Measurements from ENCODE around the gene GALK1.
A peak's percentile ranks its signal among the peaks of the same experiment; 100 is the strongest.
"Not testable (repeated sequence)": the region's sequence is repeated elsewhere in the genome, so short reads cannot be mapped to it uniquely, and the experiment has no call there.

The GALK1 gene

DNA sequence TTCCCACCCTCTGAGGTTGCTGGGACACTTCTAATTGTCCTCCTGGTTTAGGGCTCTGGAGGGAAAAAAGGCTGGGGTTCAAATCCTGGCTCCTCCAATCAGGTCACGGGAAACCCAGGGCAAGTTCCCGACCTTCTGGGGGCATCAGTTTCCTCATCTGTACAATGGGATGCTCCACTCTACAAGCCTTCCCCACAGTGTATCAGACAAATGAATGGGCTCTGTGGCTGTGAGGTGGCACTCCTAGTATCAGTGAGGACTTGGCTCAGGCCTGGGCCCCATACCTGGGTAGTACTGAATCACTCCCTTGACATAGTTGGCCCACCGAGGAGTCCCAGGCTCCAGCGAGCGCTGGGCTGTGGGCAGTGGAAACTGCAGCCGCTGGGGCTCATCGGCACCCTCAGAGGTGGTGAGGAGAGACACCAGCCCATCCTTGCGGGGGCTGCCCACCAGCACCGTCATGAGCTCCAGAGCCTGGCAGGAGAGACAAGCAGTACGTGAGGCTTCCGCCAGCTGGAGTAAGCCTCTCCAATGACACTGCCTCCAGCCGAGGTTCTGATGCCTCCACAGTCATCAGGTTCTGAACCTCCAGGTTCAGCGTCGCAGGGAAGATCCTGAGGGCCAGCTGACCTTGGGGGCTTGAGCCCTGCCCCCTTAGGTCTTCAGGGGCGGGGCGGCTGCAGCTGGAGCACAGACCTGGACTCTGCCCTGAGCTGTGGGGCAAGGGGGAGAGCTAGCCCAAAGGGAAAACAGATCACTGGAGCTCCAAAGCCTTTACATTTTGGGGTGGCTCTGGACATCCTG lies 1.2 kb downstream of the GALK1 start:
- DNase-seq (ENCODE audit: low read depth in 2 of 2): no peak

DNA sequence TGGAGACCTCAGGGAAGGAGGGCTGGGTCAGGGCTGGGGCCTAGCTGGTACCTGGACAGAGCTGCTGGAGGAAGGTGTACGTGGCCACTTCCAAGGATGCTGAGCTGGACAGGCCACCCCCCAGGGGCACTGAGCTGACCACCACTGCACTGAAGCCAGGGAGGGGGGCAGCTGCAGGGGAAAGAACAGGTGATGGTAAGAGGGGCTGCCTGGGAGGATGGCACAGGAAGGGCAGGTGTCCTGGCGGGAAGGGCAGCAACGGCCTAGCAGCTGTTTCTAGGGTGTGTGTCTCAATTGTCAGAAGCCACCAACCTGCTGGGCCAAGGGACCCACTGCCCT lies 1.8 kb downstream of the GALK1 start:
- DNase-seq (ENCODE audit: low read depth in 2 of 2): no peak

DNA sequence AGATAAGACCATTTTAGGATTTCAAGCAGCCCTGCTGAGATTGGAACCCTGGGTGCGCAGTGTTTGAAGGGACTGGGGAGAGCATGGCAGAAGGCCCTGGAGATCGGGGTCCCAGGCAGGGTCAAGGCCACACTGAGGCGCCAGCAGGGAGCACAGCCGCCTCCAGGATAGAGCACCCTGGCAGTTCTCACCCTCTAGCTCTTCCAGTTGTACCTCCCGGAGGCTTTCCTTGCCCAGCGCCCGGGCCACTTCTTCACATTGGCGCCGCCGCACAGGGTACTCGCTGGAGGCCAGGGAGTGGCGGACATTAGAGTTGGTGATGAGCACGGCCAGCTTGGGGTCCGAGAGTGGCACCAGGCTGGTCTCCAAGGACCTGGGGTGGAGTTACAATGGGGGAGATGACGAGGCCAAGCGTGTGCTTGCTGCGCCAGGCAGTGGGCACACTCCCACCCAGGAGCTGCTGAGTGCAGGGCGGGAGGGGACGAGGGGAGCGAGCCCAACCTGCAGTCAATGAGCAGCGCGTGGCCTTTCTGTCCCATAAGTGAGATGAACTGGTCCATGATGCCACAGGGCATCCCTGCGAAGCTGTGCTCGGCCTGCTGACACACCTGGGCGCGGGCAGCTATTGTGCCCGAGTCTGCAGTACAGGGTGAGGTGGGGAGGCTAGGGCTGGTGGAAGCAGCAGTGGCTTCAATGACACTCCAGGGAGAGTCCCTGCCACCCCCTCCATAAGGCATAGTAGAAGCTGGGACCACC lies 2.3 kb downstream of the GALK1 start:
- DNase-seq (ENCODE audit: low read depth in 2 of 2): no peak

DNA sequence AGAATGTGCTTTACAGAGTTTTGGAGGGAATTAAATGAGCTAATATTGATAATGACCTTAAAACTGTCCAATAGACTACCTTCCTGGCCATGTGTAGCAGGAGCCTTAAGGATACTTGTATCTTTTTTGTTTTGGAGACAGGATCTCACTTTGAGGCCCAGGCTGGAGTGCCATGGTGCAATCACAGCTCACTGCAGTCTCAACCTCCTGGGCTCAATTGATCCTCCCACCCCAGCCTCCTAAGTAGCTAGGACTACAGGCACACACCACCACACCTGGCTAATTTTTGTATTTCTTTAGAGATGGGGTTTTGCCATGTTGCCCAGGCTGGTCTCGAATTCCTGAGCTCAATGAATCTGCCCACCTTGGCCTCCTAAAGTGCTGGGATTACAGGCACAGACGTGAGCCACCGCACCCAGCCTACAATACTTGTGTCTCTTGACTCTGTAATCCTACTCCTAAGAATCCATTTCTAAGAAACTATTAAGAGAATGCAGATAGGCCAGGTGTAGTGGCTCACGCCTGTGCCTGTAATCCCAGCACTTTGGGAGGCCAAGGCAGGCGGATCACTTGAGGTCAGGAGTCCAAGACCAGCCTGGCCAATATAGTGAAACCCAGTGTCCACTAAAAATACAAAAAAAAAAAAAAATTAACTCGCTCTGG lies 4.9 kb downstream of the GALK1 start:
- not testable (repeated sequence) for DNase-seq (ENCODE audit: low read depth in 2 of 2)

DNA sequence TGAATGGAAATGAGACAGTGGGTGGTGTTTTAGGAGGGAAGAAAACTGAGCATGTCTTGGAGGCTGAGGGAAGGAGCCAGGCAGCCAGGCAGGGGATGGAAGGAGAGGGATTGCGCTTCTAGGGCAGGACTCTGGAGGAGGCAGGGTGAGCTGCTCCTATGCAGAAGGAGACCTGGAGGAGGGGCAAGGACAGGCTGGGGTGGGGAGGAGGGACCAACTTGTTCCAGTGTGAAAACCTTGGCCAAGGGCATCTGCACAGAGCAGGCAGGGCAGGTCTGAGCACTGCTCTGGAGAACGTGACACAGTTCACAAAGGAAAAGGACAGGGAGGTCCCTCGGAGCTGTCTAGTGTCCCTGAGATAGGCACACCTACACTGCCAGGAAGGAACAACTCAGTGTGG lies 5.5 kb downstream of the GALK1 start:
- no peak for DNase-seq (ENCODE audit: low read depth in 2 of 2)

DNA sequence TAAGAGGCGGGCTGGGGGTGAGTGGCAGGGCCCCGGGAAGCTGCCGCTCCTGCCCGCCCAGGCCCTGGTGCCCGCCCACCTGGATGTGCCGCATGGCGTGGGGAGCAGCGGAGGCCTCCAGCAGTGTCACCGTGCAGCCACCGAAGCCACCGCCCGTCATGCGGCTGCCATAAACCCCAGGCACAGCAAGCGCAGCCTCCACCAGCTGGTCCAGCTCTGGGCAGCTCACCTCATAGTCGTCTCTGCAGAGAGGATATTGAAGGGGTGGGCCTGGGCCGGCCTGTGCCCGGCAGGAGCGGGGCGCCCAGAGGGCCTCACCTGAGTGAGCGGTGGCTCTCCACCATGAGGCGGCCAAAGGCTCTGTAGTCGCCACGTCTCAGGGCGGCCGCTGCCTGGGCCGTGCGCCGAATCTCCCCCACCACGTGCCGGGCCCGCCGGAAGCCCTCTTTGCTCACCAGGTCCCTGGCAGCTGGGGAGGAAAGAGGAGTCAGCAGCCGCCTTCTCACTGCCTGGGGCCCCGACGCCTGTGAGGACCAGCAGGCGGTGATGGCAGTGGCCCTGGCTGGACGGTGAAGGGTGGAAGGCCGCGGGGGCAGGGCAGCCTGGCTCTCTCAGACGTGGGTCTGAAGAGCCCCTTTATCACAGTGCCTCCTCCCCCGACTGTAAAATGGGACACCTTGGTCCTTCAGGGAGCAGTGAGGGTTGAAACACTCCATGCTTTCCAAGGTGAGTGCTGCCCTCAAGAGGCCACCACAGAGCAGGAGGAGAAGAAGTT lies 6.7 kb downstream of the GALK1 start:
- DNase-seq (ENCODE audit: low read depth in 2 of 2): no peak

DNA sequence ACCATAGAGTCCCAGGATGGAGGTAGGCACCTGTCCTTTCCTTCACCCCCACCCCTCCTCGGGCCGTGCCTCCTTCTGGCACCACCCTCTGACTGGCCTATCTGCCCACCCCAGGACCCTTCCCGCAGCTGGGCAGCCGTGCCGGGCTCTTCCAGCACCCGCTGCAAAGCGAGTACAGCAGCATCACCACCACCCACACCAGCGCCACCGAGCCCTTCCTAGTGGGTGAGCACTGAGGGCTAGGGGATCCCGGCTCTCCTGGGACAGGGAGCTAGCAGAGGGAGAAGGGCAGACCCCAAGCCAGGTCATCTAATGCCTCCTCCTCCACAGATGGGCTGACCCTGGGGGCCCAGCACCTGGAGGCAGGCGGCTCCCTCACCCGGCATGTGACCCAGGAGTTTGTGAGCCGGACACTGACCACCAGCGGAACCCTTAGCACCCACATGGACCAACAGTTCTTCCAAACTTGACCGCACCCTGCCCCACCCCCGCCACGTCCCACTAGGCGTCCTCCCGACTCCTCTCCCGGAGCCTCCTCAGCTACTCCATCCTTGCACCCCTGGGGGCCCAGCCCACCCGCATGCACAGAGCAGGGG lies 7.8 kb downstream of the GALK1 start:
- no peak for DNase-seq (ENCODE audit: low read depth in 2 of 2)

DNA sequence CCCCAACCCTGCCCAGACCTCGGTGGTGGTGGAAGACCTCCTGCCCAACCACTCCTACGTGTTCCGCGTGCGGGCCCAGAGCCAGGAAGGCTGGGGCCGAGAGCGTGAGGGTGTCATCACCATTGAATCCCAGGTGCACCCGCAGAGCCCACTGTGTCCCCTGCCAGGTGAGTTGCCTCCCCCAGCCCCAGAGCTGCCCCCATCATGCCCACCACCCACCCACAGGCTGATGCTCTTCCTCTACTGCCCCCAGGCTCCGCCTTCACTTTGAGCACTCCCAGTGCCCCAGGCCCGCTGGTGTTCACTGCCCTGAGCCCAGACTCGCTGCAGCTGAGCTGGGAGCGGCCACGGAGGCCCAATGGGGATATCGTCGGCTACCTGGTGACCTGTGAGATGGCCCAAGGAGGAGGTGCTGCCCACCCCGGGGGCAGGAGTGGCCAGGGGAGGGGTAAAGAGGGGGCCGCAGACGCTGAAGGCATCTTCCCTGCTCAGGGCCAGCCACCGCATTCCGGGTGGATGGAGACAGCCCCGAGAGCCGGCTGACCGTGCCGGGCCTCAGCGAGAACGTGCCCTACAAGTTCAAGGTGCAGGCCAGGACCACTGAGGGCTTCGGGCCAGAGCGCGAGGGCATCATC lies 8.4 kb downstream of the GALK1 start:
- DNase-seq (ENCODE audit: low read depth in 2 of 2): no peak

DNA sequence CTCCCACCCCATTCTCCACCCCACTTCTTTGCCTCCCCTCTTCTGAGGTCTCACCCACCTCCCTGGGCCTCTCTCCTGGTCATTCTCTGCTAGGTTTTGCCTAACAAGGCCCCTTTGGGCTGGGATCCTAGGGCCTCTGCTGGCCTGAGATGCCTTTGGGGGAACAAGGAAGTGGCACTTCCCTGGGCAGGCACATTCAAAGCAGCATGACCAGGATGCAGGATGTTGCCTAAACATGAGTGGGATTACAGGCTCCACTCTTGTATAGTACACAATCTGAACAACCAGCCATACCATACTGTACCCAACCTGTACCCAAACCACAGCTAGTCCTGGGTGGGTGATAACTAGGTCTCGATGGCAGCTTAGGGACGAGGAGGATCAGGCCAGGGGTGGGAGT lies 9.0 kb downstream of the GALK1 start:
- DNase-seq (ENCODE audit: low read depth in 2 of 2): no peak

DNA sequence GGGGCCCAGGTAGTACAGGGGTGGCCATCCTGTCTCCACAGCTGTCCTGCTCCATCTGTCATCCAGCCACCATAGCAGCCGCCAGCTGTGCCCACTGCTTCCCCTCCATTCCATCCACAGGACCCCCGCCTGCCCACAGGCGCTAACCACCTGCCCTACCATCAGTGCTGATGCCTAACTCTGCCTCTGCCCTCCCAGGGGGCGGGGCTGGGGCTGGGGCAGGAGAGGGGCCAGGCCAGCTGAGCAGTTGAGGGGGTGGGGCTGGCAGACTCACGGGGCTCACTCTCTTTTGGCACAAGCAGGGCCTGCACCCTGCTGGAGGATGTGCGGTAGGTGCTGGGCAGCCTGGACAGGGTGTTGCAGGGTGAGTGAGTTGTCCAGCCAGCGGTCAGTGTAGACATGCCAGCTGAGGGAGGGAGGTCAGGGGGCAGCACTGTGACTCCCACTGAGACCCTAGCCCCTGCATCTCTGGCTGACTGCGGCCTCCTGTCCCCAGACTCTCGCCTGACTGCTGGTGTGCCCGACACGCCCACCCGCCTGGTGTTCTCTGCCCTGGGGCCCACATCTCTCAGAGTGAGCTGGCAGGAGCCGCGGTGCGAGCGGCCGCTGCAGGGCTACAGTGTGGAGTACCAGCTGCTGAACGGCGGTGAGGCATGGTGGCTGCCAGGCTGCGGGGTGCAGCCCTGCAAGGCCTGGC lies 9.6 kb downstream of the GALK1 start:
- no peak for DNase-seq (ENCODE audit: low read depth in 2 of 2)

DNA sequence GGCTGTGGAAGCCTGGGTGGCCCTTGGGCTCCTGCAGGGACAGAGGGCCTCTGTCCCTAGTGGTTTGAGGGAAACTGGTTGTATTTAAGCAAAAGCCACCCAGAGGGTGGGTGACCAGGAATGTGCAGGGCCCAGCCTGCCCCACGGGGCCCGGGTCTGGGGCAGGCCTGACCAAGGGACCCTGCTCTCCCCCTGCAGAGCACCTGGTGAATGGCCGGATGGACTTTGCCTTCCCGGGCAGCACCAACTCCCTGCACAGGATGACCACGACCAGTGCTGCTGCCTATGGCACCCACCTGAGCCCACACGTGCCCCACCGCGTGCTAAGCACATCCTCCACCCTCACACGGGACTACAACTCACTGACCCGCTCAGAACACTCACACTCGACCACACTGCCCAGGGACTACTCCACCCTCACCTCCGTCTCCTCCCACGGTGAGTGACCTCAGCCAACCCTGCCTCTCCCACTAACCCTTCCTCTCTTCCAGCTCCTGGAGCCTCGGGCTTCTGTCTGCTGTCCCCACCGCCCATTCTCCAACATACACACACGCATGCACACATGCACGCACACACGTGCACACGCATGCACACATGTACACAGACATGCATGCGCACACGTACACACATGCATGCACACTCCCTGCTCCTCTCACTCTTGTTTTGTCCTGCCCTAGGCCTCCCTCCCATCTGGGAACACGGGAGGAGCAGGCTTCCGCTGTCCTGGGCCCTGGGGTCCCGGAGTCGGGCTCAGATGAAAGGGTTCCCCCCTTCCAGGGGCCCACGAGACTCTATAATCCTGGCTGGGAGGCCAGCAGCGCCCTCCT lies 10.4 kb downstream of the GALK1 start:
- DNase-seq (ENCODE audit: low read depth in 2 of 2): no peak

DNA sequence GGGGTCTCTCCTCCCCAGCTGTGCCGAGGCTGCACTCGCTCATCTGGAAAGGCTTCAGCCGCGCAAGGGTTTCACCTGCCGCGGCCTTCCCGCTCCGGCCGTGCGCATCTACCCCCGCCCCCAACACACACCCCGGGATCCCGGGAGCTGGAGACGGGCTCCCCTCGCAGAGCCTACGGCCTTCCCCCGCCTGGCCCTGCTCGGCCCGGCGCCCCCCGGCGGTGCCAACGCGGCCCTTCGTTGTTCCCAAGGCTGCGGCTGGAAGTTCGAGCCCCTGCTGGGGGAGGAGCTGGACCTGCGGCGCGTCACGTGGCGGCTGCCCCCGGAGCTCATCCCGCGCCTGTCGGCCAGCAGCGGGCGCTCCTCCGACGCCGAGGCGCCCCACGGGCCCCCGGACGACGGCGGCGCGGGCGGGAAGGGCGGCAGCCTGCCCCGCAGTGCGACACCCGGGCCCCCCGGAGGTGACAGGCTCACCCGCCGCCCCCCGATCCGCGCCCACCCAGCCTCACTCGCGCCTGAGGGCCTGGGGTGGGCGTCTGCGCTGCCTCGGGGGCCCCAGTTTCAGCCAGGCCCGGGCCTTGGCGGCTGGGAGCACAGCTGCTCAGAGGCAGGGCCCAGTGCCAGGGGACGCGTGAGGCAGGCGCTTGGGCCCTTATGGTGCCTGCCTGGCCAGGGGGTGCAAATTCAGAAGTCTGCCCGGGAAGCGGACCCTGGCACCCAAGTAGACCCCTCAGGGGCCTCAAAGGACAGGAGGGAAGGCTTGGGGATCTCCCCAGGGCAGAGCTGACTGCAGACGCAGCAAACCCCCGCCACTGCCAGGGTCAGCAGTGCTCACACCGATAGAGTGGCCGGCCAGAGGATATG lies 11.2 kb downstream of the GALK1 start:
- peak; percentile 29 to 70 for DNase-seq (ENCODE audit: low read depth in 2 of 2)

DNA sequence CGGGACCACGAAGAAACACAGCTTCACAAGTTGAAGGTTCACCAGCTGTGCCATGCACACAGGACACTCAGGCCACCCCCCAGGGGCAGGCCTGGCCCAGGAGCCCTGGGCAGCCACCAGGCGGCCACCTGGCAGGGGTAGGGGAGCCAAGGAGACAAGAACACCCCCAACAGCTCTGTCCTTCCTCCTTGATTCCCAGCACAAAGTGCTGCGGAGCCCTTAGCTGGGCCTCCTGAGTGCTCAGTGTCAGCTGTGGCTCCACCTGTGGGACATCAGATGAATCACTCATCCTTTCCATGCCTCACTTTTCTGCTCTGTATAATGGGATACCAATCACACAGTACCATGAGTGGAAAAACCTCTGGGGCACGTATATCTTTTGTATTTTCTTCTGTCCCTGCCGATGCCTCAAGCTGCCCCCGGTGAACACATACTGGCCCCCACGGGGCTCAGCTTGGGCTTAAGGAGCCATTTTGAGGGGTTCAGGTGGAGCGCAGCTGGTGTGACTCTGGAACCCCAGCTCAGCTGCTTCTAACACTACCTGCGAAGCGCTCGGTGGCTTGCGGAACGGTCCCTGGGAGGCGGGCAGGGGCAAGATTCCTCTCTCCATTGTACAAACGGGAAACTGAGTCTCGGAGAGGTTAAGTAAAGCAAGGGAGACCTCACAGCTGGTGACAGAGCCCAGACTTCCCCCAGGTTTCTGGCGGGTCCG lies 12.0 kb downstream of the GALK1 start:
- DNase-seq (ENCODE audit: low read depth in 2 of 2): no peak

DNA sequence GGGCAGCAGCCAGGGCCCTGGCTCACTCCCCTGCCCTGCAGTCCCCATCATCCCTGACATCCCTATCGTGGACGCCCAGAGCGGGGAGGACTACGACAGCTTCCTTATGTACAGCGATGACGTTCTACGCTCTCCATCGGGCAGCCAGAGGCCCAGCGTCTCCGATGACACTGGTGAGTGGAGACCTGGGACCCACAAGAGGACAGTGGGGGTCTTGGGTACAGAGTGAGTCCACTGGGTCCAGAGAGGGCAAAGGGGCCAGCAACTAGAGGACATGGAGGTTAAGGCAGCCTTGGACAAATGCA lies 12.6 kb downstream of the GALK1 start:
- DNase-seq (ENCODE audit: low read depth in 2 of 2): no peak

DNA sequence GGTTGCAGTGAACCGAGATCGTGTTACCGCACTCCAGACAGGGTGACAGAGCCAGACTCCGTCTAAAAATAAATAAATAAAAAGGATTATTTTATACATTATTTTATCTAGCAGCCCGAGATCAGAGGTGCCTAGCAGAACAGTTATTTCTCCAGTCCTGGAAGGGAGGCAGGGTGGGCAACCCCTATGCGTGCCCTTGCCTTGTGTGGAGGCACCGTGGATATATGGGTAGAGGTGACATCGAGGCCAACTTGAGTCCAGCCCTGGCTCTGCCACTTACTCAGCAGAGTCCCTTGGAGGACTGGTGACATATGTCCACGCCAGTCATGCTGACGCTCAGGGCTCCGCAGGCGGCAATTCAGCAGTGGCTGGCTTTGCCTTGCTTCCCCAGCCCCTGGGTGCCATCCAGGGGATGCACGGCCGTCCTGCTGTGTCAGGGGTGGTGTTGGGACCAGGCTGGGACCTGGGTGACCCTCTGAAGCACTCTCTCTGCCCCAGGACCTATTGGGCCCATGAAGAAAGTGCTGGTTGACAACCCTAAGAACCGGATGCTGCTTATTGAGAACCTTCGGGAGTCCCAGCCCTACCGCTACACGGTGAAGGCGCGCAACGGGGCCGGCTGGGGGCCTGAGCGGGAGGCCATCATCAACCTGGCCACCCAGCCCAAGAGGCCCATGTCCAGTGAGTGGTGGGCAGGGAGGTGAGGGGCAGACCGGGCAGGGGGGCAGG lies 13.2 kb downstream of the GALK1 start:
- no peak for DNase-seq (ENCODE audit: low read depth in 2 of 2)

DNA sequence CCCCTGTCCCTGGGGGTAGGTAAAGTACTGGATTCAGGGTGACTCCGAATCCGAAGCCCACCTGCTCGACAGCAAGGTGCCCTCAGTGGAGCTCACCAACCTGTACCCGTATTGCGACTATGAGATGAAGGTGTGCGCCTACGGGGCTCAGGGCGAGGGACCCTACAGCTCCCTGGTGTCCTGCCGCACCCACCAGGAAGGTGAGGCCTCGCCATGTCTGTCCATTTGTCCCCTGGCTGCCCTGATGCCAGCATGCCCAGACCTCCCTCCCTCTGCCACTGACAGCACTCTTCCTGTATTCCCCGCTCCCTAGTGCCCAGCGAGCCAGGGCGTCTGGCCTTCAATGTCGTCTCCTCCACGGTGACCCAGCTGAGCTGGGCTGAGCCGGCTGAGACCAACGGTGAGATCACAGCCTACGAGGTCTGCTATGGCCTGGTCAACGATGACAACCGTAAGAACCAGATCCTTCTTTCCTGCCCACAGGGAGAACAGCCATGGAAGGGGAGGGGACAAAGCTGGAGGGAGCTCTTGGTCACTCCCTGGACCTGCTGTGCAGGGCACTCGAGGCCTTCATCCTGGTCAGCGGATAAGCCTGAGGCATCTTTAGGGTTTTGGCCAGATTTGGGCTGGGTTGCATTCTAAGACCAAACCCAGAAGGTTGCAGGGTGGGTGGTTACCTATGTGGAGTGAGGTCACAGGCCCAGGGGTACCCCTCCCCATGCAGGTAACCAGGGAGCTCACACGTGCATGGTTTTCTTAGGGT lies 14.2 kb downstream of the GALK1 start:
- no peak for DNase-seq (ENCODE audit: low read depth in 2 of 2)
